ENCODE measurements around the gene ZC3H12D.
A peak's percentile ranks its signal among the peaks of the same experiment; 100 is the strongest.

The ZC3H12D gene

GRCh38 chr6:149484733-149485700, at the start of gene ZC3H12D:
Gene ZC3H12D, minus strand, starts transcription at chr6:149485014. Its CDS starts 10,471 bp downstream, at chr6:149474543.
- no peaks in the 10 kb centered on the region for H3K27me3 ChIP-seq (ENCODE audit: control insufficient read depth in 2 of 2, insufficient read depth in 2 of 2, low read length in 2 of 2)
- H3K4me3 ChIP-seq (ENCODE audit: low read length in 2 of 2), result peak within 1 kb of the TSS; percentile 56 to 72
- no peaks in the 10 kb centered on the region for H3K36me3 ChIP-seq (ENCODE audit: control insufficient read depth in 2 of 2, insufficient read depth in 2 of 2, low read length in 2 of 2)
- H3K9ac ChIP-seq (ENCODE audit: low read depth in 1 of 2, low read length in 2 of 2), result peak within 1 kb of the TSS; percentile 48 to 72
- peak within 1 kb of the TSS; percentile 82 to 88 for H3K27ac ChIP-seq (ENCODE audit: low read depth in 2 of 2, low read length in 2 of 2)
- no peaks in the 10 kb centered on the region for H3K9me3 ChIP-seq (ENCODE audit: control insufficient read depth in 2 of 2, low read length in 2 of 2)
- peaks cover 20% of the 10 kb centered on the region in 2 donors for H3K4me1 ChIP-seq (ENCODE audit: control insufficient read depth in 2 of 2, insufficient read depth in 2 of 2, low read length in 2 of 2)

GRCh38 chr6:149529650-149530049, 44.8 kb upstream of the ZC3H12D start:
- Histone ChIP-seq H3K27ac (ENCODE audit: low read depth in 2 of 2, low read length in 2 of 2) (no peak overlapping the region), H3K9ac (ENCODE audit: low read depth in 1 of 2, low read length in 2 of 2) (no peak overlapping the region), H3K4me3 (ENCODE audit: low read length in 2 of 2) (no peak overlapping the region), H3K9me3 (ENCODE audit: control insufficient read depth in 2 of 2, low read length in 2 of 2) (no peaks in the 10 kb centered on the region), H3K27me3 (ENCODE audit: control insufficient read depth in 2 of 2, insufficient read depth in 2 of 2, low read length in 2 of 2) (no peaks in the 10 kb centered on the region), H3K4me1 (ENCODE audit: control insufficient read depth in 2 of 2, insufficient read depth in 2 of 2, low read length in 2 of 2) (no peaks in the 10 kb centered on the region), H3K36me3 (ENCODE audit: control insufficient read depth in 2 of 2, insufficient read depth in 2 of 2, low read length in 2 of 2) (peaks cover 58 to 60% of the 10 kb centered on the region in 2 donors)

- Histone ChIP-seq H3K36me3 (ENCODE audit: control insufficient read depth in 2 of 2, insufficient read depth in 2 of 2, low read length in 2 of 2) (peaks cover 25 to 42% of the 10 kb centered on the region in 2 donors), H3K4me1 (ENCODE audit: control insufficient read depth in 2 of 2, insufficient read depth in 2 of 2, low read length in 2 of 2) (no peaks in the 10 kb centered on the region), H3K9me3 (ENCODE audit: control insufficient read depth in 2 of 2, low read length in 2 of 2) (no peaks in the 10 kb centered on the region), H3K27ac (ENCODE audit: low read depth in 2 of 2, low read length in 2 of 2) (no peak overlapping the region), H3K4me3 (ENCODE audit: low read length in 2 of 2) (no peak overlapping the region), H3K9ac (ENCODE audit: low read depth in 1 of 2, low read length in 2 of 2) (no peak overlapping the region), H3K27me3 (ENCODE audit: control insufficient read depth in 2 of 2, insufficient read depth in 2 of 2, low read length in 2 of 2) (no peaks in the 10 kb centered on the region)
These were observed 30.7 kb upstream of the ZC3H12D start for GRCh38 chr6:149515494-149515893.

- Histone ChIP-seq H3K4me1 (ENCODE audit: control insufficient read depth in 2 of 2, insufficient read depth in 2 of 2, low read length in 2 of 2) (no peaks in the 10 kb centered on the region), H3K27me3 (ENCODE audit: control insufficient read depth in 2 of 2, insufficient read depth in 2 of 2, low read length in 2 of 2) (no peaks in the 10 kb centered on the region), H3K9me3 (ENCODE audit: control insufficient read depth in 2 of 2, low read length in 2 of 2) (no peaks in the 10 kb centered on the region), H3K36me3 (ENCODE audit: control insufficient read depth in 2 of 2, insufficient read depth in 2 of 2, low read length in 2 of 2) (peaks cover 23 to 30% of the 10 kb centered on the region in 2 donors), H3K27ac (ENCODE audit: low read depth in 2 of 2, low read length in 2 of 2) (no peak overlapping the region), H3K9ac (ENCODE audit: low read depth in 1 of 2, low read length in 2 of 2) (no peak overlapping the region), H3K4me3 (ENCODE audit: low read length in 2 of 2) (no peak overlapping the region)
These were observed 29.1 kb upstream of the ZC3H12D start for GRCh38 chr6:149513915-149514314.

- Histone ChIP-seq H3K27me3 (ENCODE audit: control insufficient read depth in 2 of 2, insufficient read depth in 2 of 2, low read length in 2 of 2) (no peaks in the 10 kb centered on the region), H3K27ac (ENCODE audit: low read depth in 2 of 2, low read length in 2 of 2) (no peak overlapping the region), H3K4me1 (ENCODE audit: control insufficient read depth in 2 of 2, insufficient read depth in 2 of 2, low read length in 2 of 2) (no peaks in the 10 kb centered on the region), H3K36me3 (ENCODE audit: control insufficient read depth in 2 of 2, insufficient read depth in 2 of 2, low read length in 2 of 2) (peaks cover 7 to 26% of the 10 kb centered on the region in 2 donors), H3K4me3 (ENCODE audit: low read length in 2 of 2) (no peak overlapping the region), H3K9ac (ENCODE audit: low read depth in 1 of 2, low read length in 2 of 2) (no peak overlapping the region), H3K9me3 (ENCODE audit: control insufficient read depth in 2 of 2, low read length in 2 of 2) (no peaks in the 10 kb centered on the region)
These were observed 26.1 kb upstream of the ZC3H12D start for GRCh38 chr6:149510793-149511512.

- H3K27ac ChIP-seq (ENCODE audit: low read depth in 2 of 2, low read length in 2 of 2), result no peak overlapping the region
These were observed 23.7 kb upstream of the ZC3H12D start for GRCh38 chr6:149508485-149508884.

GRCh38 chr6:149503872-149504271, 19.1 kb upstream of the ZC3H12D start:
- no peaks in the 10 kb centered on the region for H3K9me3 ChIP-seq (ENCODE audit: control insufficient read depth in 2 of 2, low read length in 2 of 2)
- H3K9ac ChIP-seq (ENCODE audit: low read depth in 1 of 2, low read length in 2 of 2), result no peak overlapping the region
- peaks cover 4 to 8% of the 10 kb centered on the region in 2 donors for H3K36me3 ChIP-seq (ENCODE audit: control insufficient read depth in 2 of 2, insufficient read depth in 2 of 2, low read length in 2 of 2)
- no peak overlapping the region for H3K4me3 ChIP-seq (ENCODE audit: low read length in 2 of 2)
- H3K27ac ChIP-seq (ENCODE audit: low read depth in 2 of 2, low read length in 2 of 2), result no peak overlapping the region
- H3K4me1 ChIP-seq (ENCODE audit: control insufficient read depth in 2 of 2, insufficient read depth in 2 of 2, low read length in 2 of 2), result no peaks in the 10 kb centered on the region
- no peaks in the 10 kb centered on the region for H3K27me3 ChIP-seq (ENCODE audit: control insufficient read depth in 2 of 2, insufficient read depth in 2 of 2, low read length in 2 of 2)

More at GRCh38 chr6:149508485-149508884, 23.7 kb upstream of the ZC3H12D start:
- Histone ChIP-seq H3K9me3 (ENCODE audit: control insufficient read depth in 2 of 2, low read length in 2 of 2) (no peaks in the 10 kb centered on the region), H3K27me3 (ENCODE audit: control insufficient read depth in 2 of 2, insufficient read depth in 2 of 2, low read length in 2 of 2) (no peaks in the 10 kb centered on the region), H3K4me1 (ENCODE audit: control insufficient read depth in 2 of 2, insufficient read depth in 2 of 2, low read length in 2 of 2) (no peaks in the 10 kb centered on the region), H3K36me3 (ENCODE audit: control insufficient read depth in 2 of 2, insufficient read depth in 2 of 2, low read length in 2 of 2) (peaks cover 11 to 25% of the 10 kb centered on the region in 2 donors), H3K9ac (ENCODE audit: low read depth in 1 of 2, low read length in 2 of 2) (no peak overlapping the region), H3K4me3 (ENCODE audit: low read length in 2 of 2) (no peak overlapping the region)

GRCh38 chr6:149503276-149503675, 18.5 kb upstream of the ZC3H12D start:
- H3K9me3 ChIP-seq (ENCODE audit: control insufficient read depth in 2 of 2, low read length in 2 of 2), result no peaks in the 10 kb centered on the region
- no peak overlapping the region for H3K9ac ChIP-seq (ENCODE audit: low read depth in 1 of 2, low read length in 2 of 2)
- H3K4me3 ChIP-seq (ENCODE audit: low read length in 2 of 2), result no peak overlapping the region
- H3K27me3 ChIP-seq (ENCODE audit: control insufficient read depth in 2 of 2, insufficient read depth in 2 of 2, low read length in 2 of 2), result no peaks in the 10 kb centered on the region
- H3K27ac ChIP-seq (ENCODE audit: low read depth in 2 of 2, low read length in 2 of 2), result no peak overlapping the region
- H3K36me3 ChIP-seq (ENCODE audit: control insufficient read depth in 2 of 2, insufficient read depth in 2 of 2, low read length in 2 of 2), result peaks cover 4 to 8% of the 10 kb centered on the region in 2 donors
- no peaks in the 10 kb centered on the region for H3K4me1 ChIP-seq (ENCODE audit: control insufficient read depth in 2 of 2, insufficient read depth in 2 of 2, low read length in 2 of 2)

GRCh38 chr6:149501768-149502167, 17.0 kb upstream of the ZC3H12D start:
- H3K27me3 ChIP-seq (ENCODE audit: control insufficient read depth in 2 of 2, insufficient read depth in 2 of 2, low read length in 2 of 2), result no peaks in the 10 kb centered on the region
- H3K4me3 ChIP-seq (ENCODE audit: low read length in 2 of 2), result no peak overlapping the region
- H3K27ac ChIP-seq (ENCODE audit: low read depth in 2 of 2, low read length in 2 of 2), result no peak overlapping the region
- H3K9ac ChIP-seq (ENCODE audit: low read depth in 1 of 2, low read length in 2 of 2), result no peak overlapping the region
- peaks cover 0 to 2% of the 10 kb centered on the region in 2 donors for H3K4me1 ChIP-seq (ENCODE audit: control insufficient read depth in 2 of 2, insufficient read depth in 2 of 2, low read length in 2 of 2)
- H3K9me3 ChIP-seq (ENCODE audit: control insufficient read depth in 2 of 2, low read length in 2 of 2), result no peaks in the 10 kb centered on the region
- H3K36me3 ChIP-seq (ENCODE audit: control insufficient read depth in 2 of 2, insufficient read depth in 2 of 2, low read length in 2 of 2), result peaks cover 4 to 8% of the 10 kb centered on the region in 2 donors

- peaks cover 0 to 3% of the 10 kb centered on the region in 2 donors for H3K4me1 ChIP-seq (ENCODE audit: control insufficient read depth in 2 of 2, insufficient read depth in 2 of 2, low read length in 2 of 2)
- no peaks in the 10 kb centered on the region for H3K27me3 ChIP-seq (ENCODE audit: control insufficient read depth in 2 of 2, insufficient read depth in 2 of 2, low read length in 2 of 2)
These were observed 16.4 kb upstream of the ZC3H12D start for GRCh38 chr6:149501201-149501600.

More at GRCh38 chr6:149501201-149501600, 16.4 kb upstream of the ZC3H12D start:
- Histone ChIP-seq H3K9ac (ENCODE audit: low read depth in 1 of 2, low read length in 2 of 2) (no peak overlapping the region), H3K36me3 (ENCODE audit: control insufficient read depth in 2 of 2, insufficient read depth in 2 of 2, low read length in 2 of 2) (peaks cover 4 to 8% of the 10 kb centered on the region in 2 donors), H3K9me3 (ENCODE audit: control insufficient read depth in 2 of 2, low read length in 2 of 2) (no peaks in the 10 kb centered on the region), H3K27ac (ENCODE audit: low read depth in 2 of 2, low read length in 2 of 2) (no peak overlapping the region), H3K4me3 (ENCODE audit: low read length in 2 of 2) (no peak overlapping the region)

Data from mucosa of rectum (tissue), 2 donors.